Nephron progenitor cell (in vitro differentiated cells): Measurements from ENCODE around the gene TNPO3.

Experiments
- DNase-seq: peaks from one replicate; pipeline ENCODE4 v3.0.0; 2021
- H3K27ac Mint-ChIP-seq: 2 replicates; pipeline ENCODE4 v1.8.0; 2021; ENCODE audit warnings: mild to moderate bottlenecking, moderate library complexity, mixed read lengths
- H3K27me3 Mint-ChIP-seq: 2 replicates; pipeline ENCODE4 v1.8.0; 2021; ENCODE audit warnings: mild to moderate bottlenecking, low read depth, mixed read lengths; ENCODE audit not compliant: poor library complexity
- H3K36me3 Mint-ChIP-seq: 2 replicates; pipeline ENCODE4 v1.8.0; 2021; ENCODE audit warnings: low read depth, mixed read lengths
- H3K4me1 Mint-ChIP-seq: 2 replicates; pipeline ENCODE4 v1.8.0; 2021; ENCODE audit warnings: mixed read lengths
- H3K4me3 Mint-ChIP-seq: 2 replicates; pipeline ENCODE4 v1.8.0; 2021; ENCODE audit warnings: mild to moderate bottlenecking, moderate library complexity, mixed read lengths
- H3K9me3 Mint-ChIP-seq: 2 replicates; pipeline ENCODE4 v1.8.0; 2021; ENCODE audit warnings: mild to moderate bottlenecking, moderate library complexity, mixed read lengths
- TF ChIP-seq, protein P1 (sequence below): fragments of 200-600 bp; sonication (generic); IDR thresholded peaks from 2 replicates; pipeline ENCODE4 v1.5.0; 2021; ENCODE audit warnings: antibody characterized with exemption

Gene TNPO3

DNA sequence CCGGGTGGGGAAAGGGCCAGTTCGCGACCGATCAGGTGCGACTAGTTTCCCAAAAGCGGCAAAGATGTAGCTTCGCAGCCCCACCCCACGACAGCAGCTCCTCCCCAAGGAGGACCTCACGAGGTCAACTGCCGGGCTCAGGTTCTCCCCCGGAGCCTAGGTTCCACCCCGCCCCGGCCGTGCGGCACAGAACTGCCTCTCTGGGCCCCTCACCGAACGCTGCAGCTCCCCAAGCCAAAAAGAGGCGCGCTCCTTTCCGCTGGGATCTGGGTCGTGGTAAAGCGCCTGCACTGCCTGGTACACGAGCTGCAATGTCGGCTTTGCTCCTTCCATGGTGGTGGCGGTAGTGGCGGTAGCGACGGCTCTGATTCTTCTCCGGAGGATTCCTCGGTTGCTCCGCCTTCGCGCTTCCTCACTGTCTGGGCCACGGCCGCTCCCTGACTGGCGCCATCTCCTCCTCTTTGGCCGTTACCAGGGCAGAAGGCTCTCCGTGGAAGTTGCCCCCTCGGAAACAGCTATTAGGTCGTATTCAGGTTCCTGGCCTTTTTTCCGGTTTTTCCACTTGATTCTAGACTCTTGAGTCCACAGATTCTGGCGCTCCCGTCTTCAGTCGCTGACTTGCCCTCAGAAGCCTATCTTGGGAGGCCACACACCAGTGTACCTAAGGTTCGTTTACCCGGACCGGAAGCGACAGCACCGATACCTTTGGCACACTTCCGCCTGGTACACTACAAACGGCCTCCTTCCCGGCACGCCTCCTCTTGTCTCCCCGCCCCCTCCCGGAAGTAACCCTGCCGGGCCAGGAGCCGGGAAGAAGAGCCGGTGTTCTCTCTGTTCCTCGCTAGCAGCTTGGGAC lies at the start of gene TNPO3:
TSS of gene TNPO3 (minus strand) at position 674 of the 856 bp plus-strand sequence. CDS start at position 333, 341 bp downstream.
- TF ChIP-seq, protein P1, sequence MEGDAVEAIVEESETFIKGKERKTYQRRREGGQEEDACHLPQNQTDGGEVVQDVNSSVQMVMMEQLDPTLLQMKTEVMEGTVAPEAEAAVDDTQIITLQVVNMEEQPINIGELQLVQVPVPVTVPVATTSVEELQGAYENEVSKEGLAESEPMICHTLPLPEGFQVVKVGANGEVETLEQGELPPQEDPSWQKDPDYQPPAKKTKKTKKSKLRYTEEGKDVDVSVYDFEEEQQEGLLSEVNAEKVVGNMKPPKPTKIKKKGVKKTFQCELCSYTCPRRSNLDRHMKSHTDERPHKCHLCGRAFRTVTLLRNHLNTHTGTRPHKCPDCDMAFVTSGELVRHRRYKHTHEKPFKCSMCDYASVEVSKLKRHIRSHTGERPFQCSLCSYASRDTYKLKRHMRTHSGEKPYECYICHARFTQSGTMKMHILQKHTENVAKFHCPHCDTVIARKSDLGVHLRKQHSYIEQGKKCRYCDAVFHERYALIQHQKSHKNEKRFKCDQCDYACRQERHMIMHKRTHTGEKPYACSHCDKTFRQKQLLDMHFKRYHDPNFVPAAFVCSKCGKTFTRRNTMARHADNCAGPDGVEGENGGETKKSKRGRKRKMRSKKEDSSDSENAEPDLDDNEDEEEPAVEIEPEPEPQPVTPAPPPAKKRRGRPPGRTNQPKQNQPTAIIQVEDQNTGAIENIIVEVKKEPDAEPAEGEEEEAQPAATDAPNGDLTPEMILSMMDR, result no peak
- Mint-ChIP-seq H3K27me3 (peaks cover 23% of the 10 kb centered on the region), H3K27ac (peak within 1 kb of the TSS; percentile 100), H3K4me3 (peak within 1 kb of the TSS; percentile 98), H3K36me3 (peaks cover 9% of the 10 kb centered on the region), H3K9me3 (no peaks in the 10 kb centered on the region), H3K4me1 (peaks cover 38% of the 10 kb centered on the region)
- peak; percentile 93 for DNase-seq

DNA sequence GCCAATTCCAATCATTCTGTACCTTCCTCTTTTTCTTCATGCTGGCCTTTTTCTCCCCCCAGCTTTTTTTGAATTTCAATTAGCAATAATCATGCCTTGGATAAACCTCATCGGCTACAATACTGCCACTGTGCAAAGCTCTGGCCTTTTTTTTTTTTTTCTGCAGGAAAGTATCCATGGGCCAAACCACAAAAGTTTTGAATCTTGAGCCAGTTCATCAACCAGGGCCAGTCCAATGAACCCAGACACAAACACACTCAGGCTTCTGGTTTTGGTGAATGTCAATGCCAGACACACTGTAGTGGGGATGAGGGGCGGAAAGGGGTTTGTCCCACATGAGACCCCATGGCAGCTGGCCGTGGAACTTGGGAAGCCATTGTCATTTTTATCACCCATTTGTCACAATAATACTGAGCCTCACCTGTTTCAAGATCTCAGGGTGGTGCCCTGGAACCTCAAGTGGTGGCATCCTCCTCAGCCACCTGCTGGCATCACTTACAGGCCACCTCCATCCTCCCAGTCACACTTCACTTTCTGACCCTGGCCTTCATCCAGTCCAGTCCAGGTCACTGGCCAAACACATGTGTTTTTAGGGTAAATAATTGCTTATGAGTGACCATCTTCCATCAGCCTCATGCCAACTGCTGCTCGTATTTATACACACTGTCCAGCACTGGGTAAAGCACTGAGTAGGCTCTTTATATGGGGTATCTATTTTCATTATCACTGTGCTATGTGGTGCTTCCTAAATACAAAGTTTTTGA lies 48.8 kb upstream of the TNPO3 start:
- peak overlapping the region; percentile 26 for H3K27ac Mint-ChIP-seq
- H3K36me3 Mint-ChIP-seq, result no peaks in the 10 kb centered on the region
- H3K4me1 Mint-ChIP-seq, result peaks cover 43% of the 10 kb centered on the region
- H3K9me3 Mint-ChIP-seq, result peaks cover 3% of the 10 kb centered on the region
- H3K27me3 Mint-ChIP-seq, result peaks cover 20% of the 10 kb centered on the region
- DNase-seq, result no peak
- H3K4me3 Mint-ChIP-seq, result no peak overlapping the region
- TF ChIP-seq, protein P1, result no peak

DNA sequence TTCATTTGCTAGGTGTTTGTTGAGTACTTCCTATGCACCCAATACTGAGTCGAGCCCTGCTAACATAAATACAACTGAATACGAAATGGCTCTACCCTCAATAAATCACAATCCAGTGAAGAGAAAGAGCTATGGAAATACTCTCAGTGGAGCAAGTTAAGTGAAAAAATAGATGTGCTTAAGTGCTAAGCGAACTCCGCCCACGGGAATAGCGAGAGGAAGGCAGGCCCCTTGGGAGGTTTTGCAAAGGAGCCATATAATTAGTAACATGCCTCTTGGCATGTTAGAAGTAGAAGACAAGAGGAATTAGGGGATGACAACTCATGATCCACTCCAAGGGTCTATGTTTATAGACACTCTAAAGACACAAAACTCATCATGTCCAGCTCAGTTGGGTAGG lies 46.8 kb upstream of the TNPO3 start:
- no peaks in the 10 kb centered on the region for H3K36me3 Mint-ChIP-seq
- H3K4me1 Mint-ChIP-seq, result peaks cover 43% of the 10 kb centered on the region
- no peak for DNase-seq
- H3K9me3 Mint-ChIP-seq, result no peaks in the 10 kb centered on the region
- peaks cover 9% of the 10 kb centered on the region for H3K27me3 Mint-ChIP-seq
- no peak overlapping the region for H3K4me3 Mint-ChIP-seq
- H3K27ac Mint-ChIP-seq, result peak overlapping the region; percentile 19
- TF ChIP-seq, protein P1, result no peak

GRCh38 chr7:129100827-129101166 lies 45.9 kb upstream of the TNPO3 start:
- H3K27me3 Mint-ChIP-seq, result peaks cover 13% of the 10 kb centered on the region
- no peak for DNase-seq
- no peak overlapping the region for H3K27ac Mint-ChIP-seq
- H3K4me1 Mint-ChIP-seq, result peaks cover 43% of the 10 kb centered on the region
- H3K36me3 Mint-ChIP-seq, result no peaks in the 10 kb centered on the region
- H3K9me3 Mint-ChIP-seq, result no peaks in the 10 kb centered on the region
- TF ChIP-seq, protein P1, result no peak
- no peak overlapping the region for H3K4me3 Mint-ChIP-seq

DNA sequence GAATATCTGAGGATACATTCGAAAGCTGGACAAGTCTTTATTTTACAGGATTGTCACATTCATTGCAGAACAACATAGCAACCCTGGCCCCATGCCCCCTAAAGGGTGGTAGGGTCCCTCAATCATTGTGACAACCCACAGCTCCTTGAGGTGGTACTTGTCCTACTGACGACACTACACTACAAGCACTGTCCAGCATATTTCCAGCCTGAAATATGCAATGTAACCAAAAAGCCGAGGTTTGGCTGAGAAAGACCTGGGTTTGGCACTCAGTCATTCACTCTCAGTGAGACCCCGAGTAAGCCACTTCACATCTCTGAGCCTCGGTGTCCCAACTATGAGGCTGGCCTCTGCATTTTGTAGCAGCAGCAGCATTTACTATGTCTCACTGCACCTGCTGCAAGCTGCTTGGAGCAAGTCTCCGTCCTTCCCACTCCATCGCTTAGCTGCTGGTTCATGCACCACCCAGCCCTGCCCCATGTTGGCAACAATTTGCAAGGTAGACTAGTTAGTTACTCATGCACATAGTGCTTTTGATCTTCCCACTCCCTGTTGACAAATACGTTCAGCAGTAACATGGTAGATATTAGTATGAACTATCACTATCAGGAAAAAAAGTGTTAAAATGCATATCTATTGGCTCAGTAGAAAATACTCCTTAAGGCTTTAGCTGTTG lies 43.6 kb upstream of the TNPO3 start:
- TF ChIP-seq, protein P1, result no peak
- peaks cover 31% of the 10 kb centered on the region for H3K4me1 Mint-ChIP-seq
- H3K27me3 Mint-ChIP-seq, result peaks cover 15% of the 10 kb centered on the region
- H3K36me3 Mint-ChIP-seq, result no peaks in the 10 kb centered on the region
- no peak for DNase-seq
- H3K9me3 Mint-ChIP-seq, result no peaks in the 10 kb centered on the region
- H3K27ac Mint-ChIP-seq, result no peak overlapping the region
- H3K4me3 Mint-ChIP-seq, result no peak overlapping the region
